ENCODE results near the gene BNIP5.

Gene BNIP5

GRCh38 chr6:36323062-36323461 is 13.6 kb downstream of the BNIP5 start:
- DNase-seq (ENCODE audit: low read depth): no peak

- DNase-seq (ENCODE audit: low read depth): no peak
Measured at GRCh38 chr6:36322591-36322990, 14.1 kb downstream of the BNIP5 start.

GRCh38 chr6:36320475-36320874 is 16.2 kb downstream of the BNIP5 start:
- no peak for DNase-seq (ENCODE audit: low read depth)

- no peak for DNase-seq (ENCODE audit: low read depth)
Measured at GRCh38 chr6:36319821-36320220, 16.9 kb downstream of the BNIP5 start.

- no peak for DNase-seq (ENCODE audit: low read depth)
Measured at GRCh38 chr6:36319436-36319762, 17.3 kb downstream of the BNIP5 start.

GRCh38 chr6:36318690-36319435 is 17.8 kb downstream of the BNIP5 start:
- DNase-seq (ENCODE audit: low read depth): no peak

GRCh38 chr6:36317623-36318022 is 19.1 kb downstream of the BNIP5 start:
- DNase-seq (ENCODE audit: low read depth): no peak

GRCh38 chr6:36315921-36316320 is 20.8 kb downstream of the BNIP5 start:
- no peak for DNase-seq (ENCODE audit: low read depth)

- no peak for DNase-seq (ENCODE audit: low read depth)
Measured at GRCh38 chr6:36314221-36315014, 22.3 kb downstream of the BNIP5 start.

GRCh38 chr6:36313649-36313936 is 23.1 kb downstream of the BNIP5 start:
- DNase-seq (ENCODE audit: low read depth): no peak

- no peak for DNase-seq (ENCODE audit: low read depth)
Measured at GRCh38 chr6:36312854-36313648, 23.6 kb downstream of the BNIP5 start.

GRCh38 chr6:36309900-36310299 is 26.8 kb downstream of the BNIP5 start:
- DNase-seq (ENCODE audit: low read depth): no peak

GRCh38 chr6:36309203-36309602 is 27.5 kb downstream of the BNIP5 start:
- no peak for DNase-seq (ENCODE audit: low read depth)

GRCh38 chr6:36308514-36308913 is 28.2 kb downstream of the BNIP5 start:
- no peak for DNase-seq (ENCODE audit: low read depth)

GRCh38 chr6:36306375-36306774 is 30.3 kb downstream of the BNIP5 start:
- no peak for DNase-seq (ENCODE audit: low read depth)

- no peak for DNase-seq (ENCODE audit: low read depth)
Measured at GRCh38 chr6:36305885-36306284, 30.8 kb downstream of the BNIP5 start.

GRCh38 chr6:36302227-36302976 is 34.3 kb downstream of the BNIP5 start:
- peak; percentile 89 for DNase-seq (ENCODE audit: low read depth)

GRCh38 chr6:36301781-36302180 is 34.9 kb downstream of the BNIP5 start:
- DNase-seq (ENCODE audit: low read depth): no peak

GRCh38 chr6:36301085-36301658 is 35.5 kb downstream of the BNIP5 start:
- DNase-seq (ENCODE audit: low read depth): no peak

GRCh38 chr6:36298027-36298426 is 38.7 kb downstream of the BNIP5 start:
- DNase-seq (ENCODE audit: low read depth): no peak

GRCh38 chr6:36297511-36297910 is 39.2 kb downstream of the BNIP5 start:
- DNase-seq (ENCODE audit: low read depth): no peak

- DNase-seq (ENCODE audit: low read depth): no peak
Measured at GRCh38 chr6:36297051-36297450, 39.6 kb downstream of the BNIP5 start.
